ENCODE measurements around the gene ACTRT3.

The ACTRT3 gene

GRCh38 chr3:169787791-169788190 lies 18.4 kb upstream of the ACTRT3 start:
- H3K4me3 ChIP-seq (ENCODE audit: low read depth, low read length), result no peak overlapping the region
- TF ChIP-seq, protein P1, sequence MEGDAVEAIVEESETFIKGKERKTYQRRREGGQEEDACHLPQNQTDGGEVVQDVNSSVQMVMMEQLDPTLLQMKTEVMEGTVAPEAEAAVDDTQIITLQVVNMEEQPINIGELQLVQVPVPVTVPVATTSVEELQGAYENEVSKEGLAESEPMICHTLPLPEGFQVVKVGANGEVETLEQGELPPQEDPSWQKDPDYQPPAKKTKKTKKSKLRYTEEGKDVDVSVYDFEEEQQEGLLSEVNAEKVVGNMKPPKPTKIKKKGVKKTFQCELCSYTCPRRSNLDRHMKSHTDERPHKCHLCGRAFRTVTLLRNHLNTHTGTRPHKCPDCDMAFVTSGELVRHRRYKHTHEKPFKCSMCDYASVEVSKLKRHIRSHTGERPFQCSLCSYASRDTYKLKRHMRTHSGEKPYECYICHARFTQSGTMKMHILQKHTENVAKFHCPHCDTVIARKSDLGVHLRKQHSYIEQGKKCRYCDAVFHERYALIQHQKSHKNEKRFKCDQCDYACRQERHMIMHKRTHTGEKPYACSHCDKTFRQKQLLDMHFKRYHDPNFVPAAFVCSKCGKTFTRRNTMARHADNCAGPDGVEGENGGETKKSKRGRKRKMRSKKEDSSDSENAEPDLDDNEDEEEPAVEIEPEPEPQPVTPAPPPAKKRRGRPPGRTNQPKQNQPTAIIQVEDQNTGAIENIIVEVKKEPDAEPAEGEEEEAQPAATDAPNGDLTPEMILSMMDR (IDR thresholded peaks at IDR 0.05; ENCODE audit: control insufficient read depth, extremely low read depth, insufficient read depth), result no peak
- no peak for DNase-seq (ENCODE audit: low read depth)

DNA sequence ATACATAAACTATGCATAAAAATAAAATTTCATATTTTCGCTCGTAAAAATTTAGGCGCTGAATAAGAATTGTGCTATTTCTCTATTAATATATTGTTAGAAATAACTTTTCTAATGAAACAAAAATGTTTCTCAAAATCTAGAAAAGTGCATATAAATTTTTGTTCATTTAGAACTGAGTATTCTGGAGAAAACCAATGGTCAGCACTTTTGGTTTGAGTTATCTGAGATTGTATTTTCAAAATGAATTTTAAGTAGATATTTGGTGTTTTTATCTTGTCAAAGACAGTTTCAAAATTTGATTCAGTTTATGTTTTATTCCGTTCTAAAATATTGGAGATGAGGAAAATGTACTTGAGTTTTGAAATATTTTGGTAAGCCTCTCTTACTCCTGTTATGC lies 17.8 kb upstream of the ACTRT3 start:
- no peak overlapping the region for H3K4me3 ChIP-seq (ENCODE audit: low read depth, low read length)
- TF ChIP-seq, protein P1 (IDR thresholded peaks at IDR 0.05; ENCODE audit: control insufficient read depth, extremely low read depth, insufficient read depth), result no peak
- DNase-seq (ENCODE audit: low read depth), result no peak

GRCh38 chr3:169781209-169781855 lies 12.0 kb upstream of the ACTRT3 start:
- TF ChIP-seq, protein P1 (IDR thresholded peaks at IDR 0.05; ENCODE audit: control insufficient read depth, extremely low read depth, insufficient read depth), result no peak
- DNase-seq (ENCODE audit: low read depth), result no peak

GRCh38 chr3:169780742-169781141 lies 11.4 kb upstream of the ACTRT3 start:
- DNase-seq (ENCODE audit: low read depth), result no peak
- no peak overlapping the region for H3K4me3 ChIP-seq (ENCODE audit: low read depth, low read length)
- TF ChIP-seq, protein P1 (IDR thresholded peaks at IDR 0.05; ENCODE audit: control insufficient read depth, extremely low read depth, insufficient read depth), result no peak

More at GRCh38 chr3:169781209-169781855, 12.0 kb upstream of the ACTRT3 start:
- no peak overlapping the region for H3K4me3 ChIP-seq (ENCODE audit: low read depth, low read length)

DNA sequence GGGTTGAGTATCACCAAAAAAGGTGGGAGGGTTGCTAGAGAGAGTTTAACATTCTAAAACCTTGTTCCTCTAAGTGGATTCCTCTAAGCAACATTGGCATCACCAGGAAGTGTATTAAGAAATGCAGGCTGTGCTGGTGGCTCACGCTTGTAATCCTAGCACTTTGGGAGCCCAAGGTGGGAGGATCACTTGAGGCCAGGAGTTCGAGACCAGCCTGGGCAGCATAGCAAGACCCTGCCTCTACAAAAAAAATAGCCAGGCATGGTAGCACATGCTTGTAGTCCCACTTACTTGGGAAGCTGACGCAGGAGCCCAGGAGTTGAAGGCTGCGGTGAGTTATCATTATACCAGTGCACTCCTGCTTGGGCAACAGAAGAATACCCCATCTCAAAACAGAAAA lies 8.5 kb upstream of the ACTRT3 start:
- H3K4me3 ChIP-seq (ENCODE audit: low read depth, low read length), result no peak overlapping the region
- TF ChIP-seq, protein P1 (IDR thresholded peaks at IDR 0.05; ENCODE audit: control insufficient read depth, extremely low read depth, insufficient read depth), result no peak

GRCh38 chr3:169774186-169774585 lies 4.8 kb upstream of the ACTRT3 start:
- H3K4me3 ChIP-seq (ENCODE audit: low read depth, low read length), result peak overlapping the region; percentile 92
- no peak for DNase-seq (ENCODE audit: low read depth)
- TF ChIP-seq, protein P1 (IDR thresholded peaks at IDR 0.05; ENCODE audit: control insufficient read depth, extremely low read depth, insufficient read depth), result no peak

More for the DNA sequence above, 8.5 kb upstream of the ACTRT3 start:
- DNase-seq (ENCODE audit: low read depth), result no peak

All from LNCaP clone FGC (cell line).